Measurements from ENCODE around the gene THADA. TPM values are rescaled to one million over a fixed set of nuclear protein-coding genes. Genes with fewer than 3 reads are reported as not detected.

THADA gene
- total and polyA plus RNA-seq, 9 donors, result 14.4 to 24.3 (median 18.1) TPM

- WGBS (ENCODE audit: insufficient coverage), result no CpG with 5 or more reads among the region's 6 CpGs
- Histone ChIP-seq H3K4me3 (ENCODE audit: low read length) (no peak overlapping the region), H3K4me1 (ENCODE audit: control insufficient read depth, insufficient read depth, low read length) (peaks cover 58% of the 10 kb centered on the region), H3K9me3 (replicated peaks; ENCODE audit: control insufficient read depth, low read depth, low read length) (no peaks in the 10 kb centered on the region), H3K27ac (ENCODE audit: low read length) (peak overlapping the region; percentile 90), H3K36me3 (ENCODE audit: control insufficient read depth, insufficient read depth, low read length) (peaks cover 2% of the 10 kb centered on the region), H3K27me3 (ENCODE audit: control insufficient read depth, insufficient read depth, low read length) (no peaks in the 10 kb centered on the region)
- DNase-seq, result peak; percentile 63
Observed at GRCh38 chr2:43333101-43333655, 262.7 kb downstream of the THADA start.

DNA sequence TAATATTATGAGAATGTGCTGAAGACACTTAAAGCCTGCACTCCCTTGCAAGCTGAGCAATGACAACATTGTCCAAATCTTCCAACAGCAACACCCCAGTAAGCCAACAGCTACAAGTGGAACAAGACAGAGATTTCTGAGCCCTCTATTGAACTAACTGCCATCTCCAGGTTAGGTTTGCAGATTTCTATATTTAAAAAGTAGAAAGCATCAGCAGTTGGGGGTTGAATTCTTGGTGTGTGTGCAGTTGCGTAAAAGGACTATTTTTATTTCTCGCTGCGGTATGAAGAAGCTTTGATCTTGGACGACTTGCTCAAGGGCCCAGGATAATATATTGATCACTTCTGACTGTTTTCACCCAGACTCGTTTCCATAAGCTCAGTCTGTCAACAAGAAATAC is 263.2 kb downstream of the THADA start:
- Histone ChIP-seq H3K4me1 (ENCODE audit: control insufficient read depth, insufficient read depth, low read length) (peaks cover 62% of the 10 kb centered on the region), H3K36me3 (ENCODE audit: control insufficient read depth, insufficient read depth, low read length) (peaks cover 2% of the 10 kb centered on the region), H3K4me3 (ENCODE audit: low read length) (no peak overlapping the region), H3K27me3 (ENCODE audit: control insufficient read depth, insufficient read depth, low read length) (no peaks in the 10 kb centered on the region), H3K27ac (ENCODE audit: low read length) (peak overlapping the region; percentile 90), H3K9me3 (replicated peaks; ENCODE audit: control insufficient read depth, low read depth, low read length) (no peaks in the 10 kb centered on the region)
- no CpG with 5 or more reads among the region's 5 CpGs for WGBS (ENCODE audit: insufficient coverage)
- peak; percentile 78 for DNase-seq

GRCh38 chr2:43331422-43331821 is 264.4 kb downstream of the THADA start:
- Histone ChIP-seq H3K27ac (ENCODE audit: low read length) (peak overlapping the region; percentile 36), H3K4me1 (ENCODE audit: control insufficient read depth, insufficient read depth, low read length) (peaks cover 70% of the 10 kb centered on the region)
- DNase-seq, result peak; percentile 90

DNA sequence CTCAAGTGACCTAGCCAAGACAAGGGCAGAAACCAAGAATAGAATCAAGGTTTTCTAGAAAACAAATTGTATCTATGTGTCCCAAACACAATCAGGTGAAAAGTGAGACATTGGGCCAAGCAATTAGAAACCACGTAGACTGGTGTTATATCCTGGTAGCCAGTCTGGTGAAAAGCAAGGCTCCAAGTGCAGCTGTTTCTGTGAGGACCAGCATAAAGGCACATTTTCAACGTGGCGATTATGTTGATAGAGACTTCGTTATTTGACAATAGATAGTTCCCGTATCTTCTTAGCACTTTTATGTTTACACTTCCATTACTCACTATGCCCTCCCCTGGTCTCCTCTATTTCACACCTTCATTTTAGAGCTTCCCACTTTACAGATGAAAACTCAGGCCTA is 266.2 kb downstream of the THADA start:
- Histone ChIP-seq H3K9me3 (replicated peaks; ENCODE audit: control insufficient read depth, low read depth, low read length) (no peaks in the 10 kb centered on the region), H3K36me3 (ENCODE audit: control insufficient read depth, insufficient read depth, low read length) (peaks cover 2% of the 10 kb centered on the region), H3K4me1 (ENCODE audit: control insufficient read depth, insufficient read depth, low read length) (peaks cover 79% of the 10 kb centered on the region), H3K4me3 (ENCODE audit: low read length) (no peak overlapping the region), H3K27me3 (ENCODE audit: control insufficient read depth, insufficient read depth, low read length) (no peaks in the 10 kb centered on the region), H3K27ac (ENCODE audit: low read length) (peak overlapping the region; percentile 23)
- DNase-seq, result no peak
- 70% methylated on average over 4 of the region's 5 CpGs for WGBS (ENCODE audit: insufficient coverage)

More at GRCh38 chr2:43331422-43331821, 264.4 kb downstream of the THADA start:
- Histone ChIP-seq H3K9me3 (replicated peaks; ENCODE audit: control insufficient read depth, low read depth, low read length) (no peaks in the 10 kb centered on the region), H3K4me3 (ENCODE audit: low read length) (no peak overlapping the region), H3K36me3 (ENCODE audit: control insufficient read depth, insufficient read depth, low read length) (peaks cover 2% of the 10 kb centered on the region), H3K27me3 (ENCODE audit: control insufficient read depth, insufficient read depth, low read length) (no peaks in the 10 kb centered on the region)
- WGBS (ENCODE audit: insufficient coverage), result no CpG with 5 or more reads among the region's 1 CpG

DNA sequence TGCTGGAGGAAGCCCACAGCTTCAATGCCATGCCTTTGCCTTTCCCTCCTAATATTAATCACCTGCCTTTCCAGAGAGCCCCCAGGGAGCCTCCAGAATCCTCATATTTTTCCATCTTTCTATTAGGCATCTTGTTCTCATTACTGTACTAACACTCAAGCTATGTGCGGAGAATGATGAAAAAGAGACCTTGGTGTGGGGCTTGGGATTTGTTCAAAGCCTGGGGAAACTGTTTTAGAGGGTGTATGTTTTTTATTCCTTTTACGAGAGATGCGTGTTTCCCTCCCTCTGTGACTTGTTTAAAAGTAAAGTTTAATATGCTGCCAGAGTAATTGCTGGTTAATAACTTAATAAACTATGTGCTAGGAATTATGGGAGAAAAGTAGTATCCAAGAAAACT is 267.0 kb downstream of the THADA start:
- H3K27ac ChIP-seq (ENCODE audit: low read length), result peak overlapping the region; percentile 74
- peaks cover 80% of the 10 kb centered on the region for H3K4me1 ChIP-seq (ENCODE audit: control insufficient read depth, insufficient read depth, low read length)
- no CpG with 5 or more reads among the region's 3 CpGs for WGBS (ENCODE audit: insufficient coverage)

DNA sequence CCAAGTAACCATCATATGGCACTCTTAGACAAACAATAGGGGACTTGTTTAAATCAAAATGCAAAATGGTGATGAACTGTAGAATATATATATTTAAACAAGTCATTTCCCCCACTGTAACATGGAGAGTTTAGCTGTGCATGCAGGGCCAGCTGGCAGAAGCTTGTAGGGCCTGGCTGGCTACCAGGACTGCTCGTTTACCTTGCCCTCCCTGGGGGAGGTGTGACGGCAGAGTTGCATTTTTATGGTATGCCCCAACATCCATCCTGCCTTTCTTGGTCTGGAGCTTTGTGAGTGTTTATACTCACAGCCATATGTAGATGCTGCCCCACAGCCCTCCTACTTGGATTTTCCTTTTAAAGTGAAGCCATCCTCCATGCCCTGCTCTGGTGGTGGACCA is 267.7 kb downstream of the THADA start:
- DNase-seq, result no peak
- Histone ChIP-seq H3K4me3 (ENCODE audit: low read length) (no peak overlapping the region), H3K27ac (ENCODE audit: low read length) (peak overlapping the region; percentile 74), H3K36me3 (ENCODE audit: control insufficient read depth, insufficient read depth, low read length) (peaks cover 2% of the 10 kb centered on the region), H3K27me3 (ENCODE audit: control insufficient read depth, insufficient read depth, low read length) (no peaks in the 10 kb centered on the region), H3K4me1 (ENCODE audit: control insufficient read depth, insufficient read depth, low read length) (peaks cover 80% of the 10 kb centered on the region), H3K9me3 (replicated peaks; ENCODE audit: control insufficient read depth, low read depth, low read length) (no peaks in the 10 kb centered on the region)
- no CpG with 5 or more reads among the region's 2 CpGs for WGBS (ENCODE audit: insufficient coverage)

More for the DNA sequence above, 267.0 kb downstream of the THADA start:
- Histone ChIP-seq H3K9me3 (replicated peaks; ENCODE audit: control insufficient read depth, low read depth, low read length) (no peaks in the 10 kb centered on the region), H3K27me3 (ENCODE audit: control insufficient read depth, insufficient read depth, low read length) (no peaks in the 10 kb centered on the region), H3K4me3 (ENCODE audit: low read length) (no peak overlapping the region), H3K36me3 (ENCODE audit: control insufficient read depth, insufficient read depth, low read length) (peaks cover 2% of the 10 kb centered on the region)
- DNase-seq, result no peak

DNA sequence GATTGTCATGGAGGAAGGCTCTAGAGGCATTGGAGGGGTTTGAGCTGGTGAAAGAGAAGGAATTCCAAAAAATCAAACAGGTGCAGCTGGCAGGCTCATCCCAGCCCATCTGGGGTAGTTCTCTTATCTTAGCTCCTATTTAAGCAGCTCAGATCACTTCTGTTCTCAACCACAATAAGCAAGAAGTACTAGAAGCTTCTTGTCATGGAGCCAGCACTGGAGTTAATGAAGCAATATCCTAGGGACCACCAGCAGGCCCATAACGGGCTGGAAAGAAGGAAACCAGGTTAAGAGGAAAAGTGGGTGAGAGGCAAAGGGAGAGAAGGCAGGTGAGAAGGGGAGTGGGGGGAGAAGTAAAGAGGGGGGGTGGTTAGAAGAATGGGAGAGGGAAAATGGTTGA is 268.7 kb downstream of the THADA start:
- no peaks in the 10 kb centered on the region for H3K9me3 ChIP-seq (replicated peaks; ENCODE audit: control insufficient read depth, low read depth, low read length)
- no peaks in the 10 kb centered on the region for H3K27me3 ChIP-seq (ENCODE audit: control insufficient read depth, insufficient read depth, low read length)
- H3K36me3 ChIP-seq (ENCODE audit: control insufficient read depth, insufficient read depth, low read length), result peaks cover 2% of the 10 kb centered on the region
- H3K27ac ChIP-seq (ENCODE audit: low read length), result peak overlapping the region; percentile 13
- DNase-seq, result no peak
- no peak overlapping the region for H3K4me3 ChIP-seq (ENCODE audit: low read length)
- 42% methylated on average over 1 of the region's 1 CpG for WGBS (ENCODE audit: insufficient coverage)
- H3K4me1 ChIP-seq (ENCODE audit: control insufficient read depth, insufficient read depth, low read length), result peaks cover 75% of the 10 kb centered on the region

DNA sequence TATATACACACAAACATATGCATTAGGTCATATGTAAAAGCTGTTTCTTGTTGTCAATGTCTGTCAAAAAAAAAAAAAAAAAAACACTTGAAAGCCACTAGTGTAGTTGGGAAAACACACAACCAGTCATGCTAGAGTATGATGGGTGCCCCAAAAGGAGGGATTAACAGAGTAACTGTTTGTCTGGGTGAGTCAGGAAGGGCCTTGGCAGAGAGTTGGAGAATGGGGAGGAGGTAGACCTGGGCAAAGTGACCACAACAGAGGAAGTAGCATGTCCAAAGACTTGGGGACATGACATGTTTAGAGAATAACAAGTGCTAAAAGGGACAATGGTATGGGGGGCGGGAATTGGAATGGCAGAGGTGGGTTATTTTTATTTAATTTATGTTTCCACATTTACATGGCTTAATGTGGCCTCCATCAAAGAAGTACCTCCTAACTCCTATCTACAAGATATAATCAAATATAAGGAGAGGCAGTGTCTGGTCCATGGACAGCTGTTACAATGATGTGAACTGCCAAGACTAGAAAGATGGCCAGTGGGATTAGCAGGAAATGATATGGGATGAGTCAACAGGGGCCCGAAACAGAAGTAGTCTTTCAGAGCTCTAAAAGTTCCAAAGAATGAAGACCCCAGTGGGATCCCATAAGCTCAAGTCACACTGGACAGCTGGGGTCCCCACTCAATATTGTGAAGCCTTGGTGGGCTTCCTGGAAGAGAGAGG is 269.6 kb downstream of the THADA start:
- no peaks in the 10 kb centered on the region for H3K9me3 ChIP-seq (replicated peaks; ENCODE audit: control insufficient read depth, low read depth, low read length)
- peak overlapping the region; percentile 45 for H3K27ac ChIP-seq (ENCODE audit: low read length)
- H3K27me3 ChIP-seq (ENCODE audit: control insufficient read depth, insufficient read depth, low read length), result no peaks in the 10 kb centered on the region
- no peak for DNase-seq
- 40% methylated on average over 1 of the region's 2 CpGs for WGBS (ENCODE audit: insufficient coverage)
- H3K4me1 ChIP-seq (ENCODE audit: control insufficient read depth, insufficient read depth, low read length), result peaks cover 71% of the 10 kb centered on the region
- H3K4me3 ChIP-seq (ENCODE audit: low read length), result no peak overlapping the region
- peaks cover 2% of the 10 kb centered on the region for H3K36me3 ChIP-seq (ENCODE audit: control insufficient read depth, insufficient read depth, low read length)

DNA sequence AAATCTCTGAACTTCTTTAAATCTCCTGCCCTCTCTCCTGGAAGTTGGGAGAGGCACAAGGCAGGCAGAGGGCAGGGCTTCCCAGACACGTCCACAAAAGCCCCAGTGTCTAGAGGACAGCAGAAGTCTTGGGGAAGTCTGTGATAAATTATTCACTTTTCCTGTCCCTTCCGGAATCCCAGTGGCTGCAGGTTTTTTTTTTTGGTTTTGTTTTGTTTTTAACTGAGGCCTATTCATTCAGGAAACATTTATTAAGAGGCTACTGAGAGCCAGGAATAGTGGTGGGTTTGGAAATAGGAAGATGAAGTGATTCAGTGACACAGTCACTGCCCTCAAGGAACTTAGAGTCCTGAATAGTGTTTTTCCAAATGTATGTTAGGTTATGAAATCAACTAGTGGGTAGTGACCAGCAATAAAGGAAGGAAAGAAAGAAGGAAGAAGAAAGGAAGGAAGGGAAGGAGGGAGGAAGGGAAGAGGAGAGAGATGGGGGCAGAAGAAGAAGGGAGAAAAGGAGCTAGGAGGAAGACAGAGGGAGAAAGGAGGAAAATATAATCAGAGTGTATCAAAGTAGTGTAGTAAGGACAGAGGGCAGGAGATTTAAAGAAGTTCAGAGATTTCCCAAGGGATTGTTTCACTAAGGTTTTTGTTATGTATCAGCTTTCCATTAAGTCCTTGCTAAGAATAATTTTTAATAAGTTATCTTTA is 270.6 kb downstream of the THADA start:
- H3K4me3 ChIP-seq (ENCODE audit: low read length), result no peak overlapping the region
- whole genome bisulfite sequencing (ENCODE audit: insufficient coverage), result no CpG with 5 or more reads among the region's 2 CpGs
- peak overlapping the region; percentile 86 for H3K27ac ChIP-seq (ENCODE audit: low read length)
- peaks cover 61% of the 10 kb centered on the region for H3K4me1 ChIP-seq (ENCODE audit: control insufficient read depth, insufficient read depth, low read length)
- DNase-seq, result no peak
- no peaks in the 10 kb centered on the region for H3K9me3 ChIP-seq (replicated peaks; ENCODE audit: control insufficient read depth, low read depth, low read length)
- H3K27me3 ChIP-seq (ENCODE audit: control insufficient read depth, insufficient read depth, low read length), result no peaks in the 10 kb centered on the region
- H3K36me3 ChIP-seq (ENCODE audit: control insufficient read depth, insufficient read depth, low read length), result peaks cover 2% of the 10 kb centered on the region

All from muscle of leg (tissue), 11 donors.